Adrenal gland (tissue), 5 donors: ENCODE measurements around the gene SCUBE1.

Experiments used
- CTCF ChIP-seq, 6 experiments: fragments of 450-650 bp in 4 of 6; fragments of 200-600 bp in 2 of 6; sonication (generic) in 1 of 6; IDR thresholded peaks; 1 replicate in 5 of 6; 2 replicates in 1 of 6; pipeline versions ENCODE4 v1.5.1 to v1.8.0; 2016 to 2021; ENCODE audit warnings: antibody characterized with exemption in 6 of 6, mild to moderate bottlenecking in 2 of 6, moderate library complexity in 1 of 6
- POLR2A ChIP-seq, 2 donors: fragments of 450-650 bp; IDR thresholded peaks; one replicate each; pipeline ENCODE4 v1.6.1; 2017; ENCODE audit warnings: antibody characterized with exemption in 2 of 2, mild to moderate bottlenecking in 2 of 2, moderate library complexity in 1 of 2
- donor health status: DM: no; HTN: no; CAD: no.

GRCh38 chr22:43170131-43170480 lies 173.1 kb downstream of the SCUBE1 start:
- TF ChIP-seq CTCF (IDR thresholded peaks at IDR 0.05) (no peak), POLR2A (IDR thresholded peaks at IDR 0.05) (no peak)
